ENCODE measurements around the gene AMACR. TPM values are rescaled to one million over a fixed set of nuclear protein-coding genes. Genes with fewer than 3 reads are reported as not detected.

AMACR gene
- total RNA-seq, 2 experiments from 2014 or later, result 15.8 to 15.9 TPM

DNA sequence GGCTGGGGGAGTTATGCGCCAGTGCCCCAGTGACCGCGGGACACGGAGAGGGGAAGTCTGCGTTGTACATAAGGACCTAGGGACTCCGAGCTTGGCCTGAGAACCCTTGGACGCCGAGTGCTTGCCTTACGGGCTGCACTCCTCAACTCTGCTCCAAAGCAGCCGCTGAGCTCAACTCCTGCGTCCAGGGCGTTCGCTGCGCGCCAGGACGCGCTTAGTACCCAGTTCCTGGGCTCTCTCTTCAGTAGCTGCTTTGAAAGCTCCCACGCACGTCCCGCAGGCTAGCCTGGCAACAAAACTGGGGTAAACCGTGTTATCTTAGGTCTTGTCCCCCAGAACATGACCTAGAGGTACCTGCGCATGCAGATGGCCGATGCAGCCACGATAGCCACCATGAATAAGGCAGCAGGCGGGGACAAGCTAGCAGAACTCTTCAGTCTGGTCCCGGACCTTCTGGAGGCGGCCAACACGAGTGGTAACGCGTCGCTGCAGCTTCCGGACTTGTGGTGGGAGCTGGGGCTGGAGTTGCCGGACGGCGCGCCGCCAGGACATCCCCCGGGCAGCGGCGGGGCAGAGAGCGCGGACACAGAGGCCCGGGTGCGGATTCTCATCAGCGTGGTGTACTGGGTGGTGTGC is 71.4 kb downstream of the AMACR start, which contains the start of gene RXFP3:
Gene RXFP3, plus strand, starts transcription at position 6 of the 636 bp plus-strand sequence. Its CDS starts 355 bp downstream, at position 361.
- ChIA-PET CTCF (interaction anchor here (1.2 kb wide), 1 partner anchor 23 kb away, joined by 4 read pairs; no protein-coding TSS in a partner anchor), POLR2A (no interaction called here)

Other genes with a start within 250 kb of the AMACR start
- not detected for gene ADAMTS12, start 116.1 kb downstream of the AMACR start, total RNA-seq
- gene RXFP3, start 71.7 kb downstream of the AMACR start, total RNA-seq, result not detected
- gene SLC45A2, start 23.4 kb downstream of the AMACR start, total RNA-seq, result under 1 TPM in 1 of 2 experiments, not detected in 1; 0.27 TPM
- 1 to 10 TPM in 1 of 2 experiments, under 1 TPM in 1; 0.92 to 1.3 TPM for gene C1QTNF3, start 35.2 kb upstream of the AMACR start, total RNA-seq